Mononuclear cell (primary cell): ENCODE data around the gene TNC. TPM values are rescaled to one million over a fixed set of nuclear protein-coding genes. Genes with fewer than 3 reads are reported as not detected.

Source experiments
- H3K27me3 ChIP-seq: 2 replicates; pipeline ENCODE4 v1.6.0; 2011; ENCODE audit warnings: low read length, control low read depth; ENCODE audit not compliant: insufficient read depth
- H3K4me1 ChIP-seq: 2 replicates; pipeline ENCODE4 v1.5.1; 2011; ENCODE audit warnings: mild to moderate bottlenecking, low read length, control low read depth; ENCODE audit not compliant: insufficient read depth
- H3K4me3 ChIP-seq: 2 replicates; pipeline ENCODE4 v1.5.1; 2011; ENCODE audit warnings: mild to moderate bottlenecking, low read length, moderate library complexity
- H3K9me3 ChIP-seq: 2 replicates; pipeline ENCODE4 v1.5.1; 2011; ENCODE audit warnings: low read depth, mild to moderate bottlenecking, control low read depth, low read length
- total RNA-seq: library from RNA; depleted of rRNA; stranded (reverse); fragments of >200 nt; gene quantifications from one replicate; pipeline ENCODE4 v1.2.3, GENCODE V29; 2012

The TNC gene
- total RNA-seq, result 0.10 TPM

GRCh38 chr9:115117999-115118878, at the start of gene TNC:
Gene TNC, minus strand, starts transcription at chr9:115118157. Its CDS starts 27,139 bp downstream, at chr9:115091018.
- Histone ChIP-seq H3K4me3 (no peak within 1 kb of the TSS), H3K9me3 (no peaks in the 10 kb centered on the region), H3K27me3 (peaks cover 45% of the 10 kb centered on the region), H3K4me1 (no peaks in the 10 kb centered on the region)

GRCh38 chr9:115167175-115167574, 49.2 kb upstream of the TNC start:
- Histone ChIP-seq H3K27me3 (no peaks in the 10 kb centered on the region), H3K4me1 (no peaks in the 10 kb centered on the region), H3K4me3 (no peak overlapping the region), H3K9me3 (no peaks in the 10 kb centered on the region)

- Histone ChIP-seq H3K4me3 (no peak overlapping the region), H3K27me3 (no peaks in the 10 kb centered on the region), H3K4me1 (no peaks in the 10 kb centered on the region), H3K9me3 (no peaks in the 10 kb centered on the region)
Observed at GRCh38 chr9:115165233-115165632, 47.3 kb upstream of the TNC start.

- H3K4me3 ChIP-seq, result no peak overlapping the region
- H3K9me3 ChIP-seq, result no peaks in the 10 kb centered on the region
- no peaks in the 10 kb centered on the region for H3K4me1 ChIP-seq
- no peaks in the 10 kb centered on the region for H3K27me3 ChIP-seq
Observed at GRCh38 chr9:115164511-115164974, 46.6 kb upstream of the TNC start.

- Histone ChIP-seq H3K4me1 (no peaks in the 10 kb centered on the region), H3K9me3 (no peaks in the 10 kb centered on the region), H3K27me3 (no peaks in the 10 kb centered on the region), H3K4me3 (no peak overlapping the region)
Observed at GRCh38 chr9:115162946-115163345, 45.0 kb upstream of the TNC start.

GRCh38 chr9:115161446-115161845, 43.5 kb upstream of the TNC start:
- no peaks in the 10 kb centered on the region for H3K9me3 ChIP-seq
- H3K27me3 ChIP-seq, result no peaks in the 10 kb centered on the region
- H3K4me3 ChIP-seq, result no peak overlapping the region
- no peaks in the 10 kb centered on the region for H3K4me1 ChIP-seq

GRCh38 chr9:115158661-115159481, 40.9 kb upstream of the TNC start:
- Histone ChIP-seq H3K27me3 (no peaks in the 10 kb centered on the region), H3K4me1 (no peaks in the 10 kb centered on the region), H3K9me3 (no peaks in the 10 kb centered on the region), H3K4me3 (no peak overlapping the region)

- Histone ChIP-seq H3K4me3 (no peak overlapping the region), H3K9me3 (no peaks in the 10 kb centered on the region), H3K27me3 (no peaks in the 10 kb centered on the region), H3K4me1 (no peaks in the 10 kb centered on the region)
Observed at GRCh38 chr9:115157245-115157674, 39.3 kb upstream of the TNC start.

- Histone ChIP-seq H3K27me3 (no peaks in the 10 kb centered on the region), H3K9me3 (no peaks in the 10 kb centered on the region), H3K4me1 (no peaks in the 10 kb centered on the region), H3K4me3 (no peak overlapping the region)
Observed at GRCh38 chr9:115155037-115155436, 37.1 kb upstream of the TNC start.

GRCh38 chr9:115154617-115155016, 36.7 kb upstream of the TNC start:
- Histone ChIP-seq H3K27me3 (no peaks in the 10 kb centered on the region), H3K9me3 (no peaks in the 10 kb centered on the region), H3K4me1 (no peaks in the 10 kb centered on the region)

GRCh38 chr9:115152281-115152820, 34.4 kb upstream of the TNC start:
- H3K4me1 ChIP-seq, result no peaks in the 10 kb centered on the region
- no peak overlapping the region for H3K4me3 ChIP-seq
- no peaks in the 10 kb centered on the region for H3K9me3 ChIP-seq
- peaks cover 2% of the 10 kb centered on the region for H3K27me3 ChIP-seq

More at GRCh38 chr9:115154617-115155016, 36.7 kb upstream of the TNC start:
- H3K4me3 ChIP-seq, result no peak overlapping the region

GRCh38 chr9:115148721-115149120, 30.8 kb upstream of the TNC start:
- no peak overlapping the region for H3K4me3 ChIP-seq
- peaks cover 2% of the 10 kb centered on the region for H3K27me3 ChIP-seq
- H3K9me3 ChIP-seq, result no peaks in the 10 kb centered on the region
- H3K4me1 ChIP-seq, result no peaks in the 10 kb centered on the region

- Histone ChIP-seq H3K4me3 (no peak overlapping the region), H3K9me3 (no peaks in the 10 kb centered on the region), H3K4me1 (no peaks in the 10 kb centered on the region), H3K27me3 (peaks cover 2% of the 10 kb centered on the region)
Observed at GRCh38 chr9:115146581-115147021, 28.6 kb upstream of the TNC start.

- H3K27me3 ChIP-seq, result peaks cover 2% of the 10 kb centered on the region
- H3K9me3 ChIP-seq, result no peaks in the 10 kb centered on the region
- no peaks in the 10 kb centered on the region for H3K4me1 ChIP-seq
- H3K4me3 ChIP-seq, result no peak overlapping the region
Observed at GRCh38 chr9:115144706-115145105, 26.7 kb upstream of the TNC start.

- H3K27me3 ChIP-seq, result no peaks in the 10 kb centered on the region
- H3K4me1 ChIP-seq, result no peaks in the 10 kb centered on the region
- H3K9me3 ChIP-seq, result no peaks in the 10 kb centered on the region
- H3K4me3 ChIP-seq, result no peak overlapping the region
Observed at GRCh38 chr9:115143689-115144088, 25.7 kb upstream of the TNC start.
